HG03575 (cell line): ENCODE data around the gene CIAO2A.
"Not testable (repeated sequence)": the region's sequence is repeated elsewhere in the genome, so short reads cannot be mapped to it uniquely, and the experiment has no call there.

ENCODE experiments used
- ATAC-seq: cut with Tn5 transposase; IDR thresholded peaks from one replicate; pipeline ENCODE4 v1.9.1; 2021; ENCODE audit not compliant: unreplicated experiment, insufficient number of reproducible peaks, low FRiP score; ENCODE audit errors: extremely low read depth

The CIAO2A gene

GRCh38 chr15:64093627-64094417 lies at the start of gene CIAO2A:
Gene CIAO2A, minus strand, starts transcription at chr15:64093838. Its CDS starts 70 bp downstream, at chr15:64093768.
- ATAC-seq, result peak; percentile 53

GRCh38 chr15:64143276-64143675 lies 49.6 kb upstream of the CIAO2A start:
- no peak for ATAC-seq

- no peak for ATAC-seq
Measured at GRCh38 chr15:64141798-64142512, 48.3 kb upstream of the CIAO2A start.

- no peak for ATAC-seq
Measured at GRCh38 chr15:64138331-64138941, 44.8 kb upstream of the CIAO2A start.

- ATAC-seq, result no peak
Measured at GRCh38 chr15:64137226-64137833, 43.7 kb upstream of the CIAO2A start.

GRCh38 chr15:64136347-64136746 lies 42.7 kb upstream of the CIAO2A start:
- ATAC-seq, result no peak

- no peak for ATAC-seq
Measured at GRCh38 chr15:64134345-64134829, 40.7 kb upstream of the CIAO2A start.

- ATAC-seq, result no peak
Measured at GRCh38 chr15:64133623-64134344, 40.1 kb upstream of the CIAO2A start.

GRCh38 chr15:64132217-64132616 lies 38.6 kb upstream of the CIAO2A start:
- ATAC-seq, result no peak

- ATAC-seq, result no peak
Measured at GRCh38 chr15:64131547-64131946, 37.9 kb upstream of the CIAO2A start.

GRCh38 chr15:64130159-64130558 lies 36.5 kb upstream of the CIAO2A start:
- ATAC-seq, result no peak

- no peak for ATAC-seq
Measured at GRCh38 chr15:64127521-64128270, 34.1 kb upstream of the CIAO2A start.

- ATAC-seq, result no peak
Measured at GRCh38 chr15:64125978-64126377, 32.3 kb upstream of the CIAO2A start.

GRCh38 chr15:64122936-64123351 lies 29.3 kb upstream of the CIAO2A start:
- no peak for ATAC-seq

- no peak for ATAC-seq
Measured at GRCh38 chr15:64122444-64122843, 28.8 kb upstream of the CIAO2A start.

GRCh38 chr15:64121614-64122013 lies 28.0 kb upstream of the CIAO2A start:
- no peak for ATAC-seq

- not testable (repeated sequence) for ATAC-seq
Measured at GRCh38 chr15:64120322-64120721, 26.7 kb upstream of the CIAO2A start.
